ENCODE measurements around the gene ZNF143. TPM values are rescaled to one million over a fixed set of nuclear protein-coding genes. Genes with fewer than 3 reads are reported as not detected.

Gene ZNF143
- total and polyA plus RNA-seq, 2 of the 13 experiments (the other 11 are each of a cell fraction or from before 2014, with no cell fraction given) = 22.4 to 35.6 TPM

DNA sequence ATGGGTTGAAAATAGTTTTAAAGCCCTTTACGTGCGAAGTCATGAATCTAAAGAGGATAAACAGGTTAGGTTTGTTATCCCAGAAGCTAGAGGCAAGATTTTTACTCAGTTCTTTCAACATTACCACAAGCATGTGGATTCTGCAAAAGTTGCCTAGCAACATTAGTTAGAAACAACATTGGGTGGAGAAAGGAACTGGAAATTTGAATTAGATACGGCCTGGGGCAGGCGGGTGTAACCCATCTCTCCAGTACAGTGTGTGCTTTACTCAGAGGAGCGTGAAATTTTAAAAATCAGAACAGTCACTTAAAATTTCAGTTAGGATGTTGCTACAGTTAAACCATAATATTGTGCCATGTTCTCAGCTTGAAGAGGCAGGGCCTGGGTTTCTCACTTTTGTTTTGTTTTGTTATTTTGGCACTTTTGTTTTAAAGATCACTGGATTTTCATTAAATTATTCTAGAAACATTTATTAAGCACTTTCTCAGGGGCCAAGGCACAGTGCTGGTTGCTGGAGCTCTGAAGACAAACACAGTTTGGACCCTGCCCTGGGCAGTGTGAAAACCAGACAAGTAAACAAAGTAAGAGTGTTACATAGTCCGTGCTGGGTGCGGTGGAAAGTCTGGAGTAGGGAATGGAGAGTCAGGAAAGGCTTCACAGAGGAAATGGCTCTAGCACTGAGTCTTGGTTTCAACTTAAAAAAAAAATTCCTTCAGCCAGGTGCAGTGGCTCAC is 108.2 kb downstream of the ZNF143 start (continued):
- TF ChIP-seq, protein P1, sequence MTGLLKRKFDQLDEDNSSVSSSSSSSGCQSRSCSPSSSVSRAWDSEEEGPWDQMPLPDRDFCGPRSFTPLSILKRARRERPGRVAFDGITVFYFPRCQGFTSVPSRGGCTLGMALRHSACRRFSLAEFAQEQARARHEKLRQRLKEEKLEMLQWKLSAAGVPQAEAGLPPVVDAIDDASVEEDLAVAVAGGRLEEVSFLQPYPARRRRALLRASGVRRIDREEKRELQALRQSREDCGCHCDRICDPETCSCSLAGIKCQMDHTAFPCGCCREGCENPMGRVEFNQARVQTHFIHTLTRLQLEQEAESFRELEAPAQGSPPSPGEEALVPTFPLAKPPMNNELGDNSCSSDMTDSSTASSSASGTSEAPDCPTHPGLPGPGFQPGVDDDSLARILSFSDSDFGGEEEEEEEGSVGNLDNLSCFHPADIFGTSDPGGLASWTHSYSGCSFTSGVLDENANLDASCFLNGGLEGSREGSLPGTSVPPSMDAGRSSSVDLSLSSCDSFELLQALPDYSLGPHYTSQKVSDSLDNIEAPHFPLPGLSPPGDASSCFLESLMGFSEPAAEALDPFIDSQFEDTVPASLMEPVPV (CRISPR knock-in tag; IDR thresholded peaks at IDR 0.05) = no peak
- TF ChIP-seq HOXA7 (CRISPR knock-in tag; IDR thresholded peaks at IDR 0.05) (no peak), SUZ12 (IDR thresholded peaks at IDR 0.05; ENCODE audit: low read depth, low read length) (no peak), PITX1 (CRISPR knock-in tag; IDR thresholded peaks at IDR 0.05) (peak; percentile 73; the same call in 1 of the 2 replicates), KDM1A (CRISPR knock-in tag; IDR thresholded peaks at IDR 0.05) (no peak), IKZF4 (CRISPR knock-in tag; IDR thresholded peaks at IDR 0.05; ENCODE audit: borderline replicate concordance, low read depth, not compliant biosample characterization) (no peak), HINFP (CRISPR knock-in tag; IDR thresholded peaks at IDR 0.05; ENCODE audit: low read depth) (no peak), ZNF281 (CRISPR knock-in tag; IDR thresholded peaks at IDR 0.05; ENCODE audit: borderline replicate concordance) (0 out of 2 replicates have a peak, but pooled peaks have one; percentile 38), TP53 (CRISPR knock-in tag; conservative IDR thresholded peaks at IDR 0.05) (peak; percentile 62; the same call in 1 of the 2 replicates), SAFB2 (CRISPR knock-in tag; IDR thresholded peaks at IDR 0.05; ENCODE audit: borderline replicate concordance, low read depth) (no peak; the same call in 1 of the 2 replicates), RELA (CRISPR knock-in tag; IDR thresholded peaks at IDR 0.05) (no peak), HNRNPK (IDR thresholded peaks at IDR 0.05; ENCODE audit: low read depth, low read length, poor library complexity, severe bottlenecking) (peak; percentile 4), GATA4 (IDR thresholded peaks at IDR 0.05; ENCODE audit: borderline replicate concordance, low read depth) (no peak), HOXA3 (CRISPR knock-in tag; IDR thresholded peaks at IDR 0.05) (peak; percentile 90), HOXA9 (CRISPR knock-in tag; IDR thresholded peaks at IDR 0.05; ENCODE audit: borderline replicate concordance) (no peak), NR2F1 (CRISPR knock-in tag; IDR thresholded peaks at IDR 0.05) (no peak), FOXP1 (IDR thresholded peaks at IDR 0.05) (peak; percentile 86), FOXP1 (CRISPR knock-in tag; IDR thresholded peaks at IDR 0.05) (peak; percentile 94), RFX1 (IDR thresholded peaks at IDR 0.05) (peak; percentile 74), PAX8 (CRISPR knock-in tag; IDR thresholded peaks at IDR 0.05; ENCODE audit: borderline replicate concordance) (no peak; the same call in 1 of the 2 replicates)
- TF ChIP-seq, protein P2, sequence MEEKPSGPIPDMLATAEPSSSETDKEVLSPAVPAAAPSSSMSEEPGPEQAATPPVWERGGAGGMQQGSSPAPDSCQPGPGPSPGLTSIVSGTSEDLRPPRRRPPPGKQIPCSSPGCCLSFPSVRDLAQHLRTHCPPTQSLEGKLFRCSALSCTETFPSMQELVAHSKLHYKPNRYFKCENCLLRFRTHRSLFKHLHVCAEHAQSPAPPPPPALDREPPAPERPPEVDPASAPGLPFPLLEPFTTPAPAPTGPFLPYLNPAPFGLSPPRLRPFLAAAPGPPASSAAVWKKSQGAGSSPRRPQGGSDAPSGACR (CRISPR knock-in tag; IDR thresholded peaks at IDR 0.05) = peak; percentile 45; the same call in 1 of the 2 replicates
- TF ChIP-seq, protein P3, sequence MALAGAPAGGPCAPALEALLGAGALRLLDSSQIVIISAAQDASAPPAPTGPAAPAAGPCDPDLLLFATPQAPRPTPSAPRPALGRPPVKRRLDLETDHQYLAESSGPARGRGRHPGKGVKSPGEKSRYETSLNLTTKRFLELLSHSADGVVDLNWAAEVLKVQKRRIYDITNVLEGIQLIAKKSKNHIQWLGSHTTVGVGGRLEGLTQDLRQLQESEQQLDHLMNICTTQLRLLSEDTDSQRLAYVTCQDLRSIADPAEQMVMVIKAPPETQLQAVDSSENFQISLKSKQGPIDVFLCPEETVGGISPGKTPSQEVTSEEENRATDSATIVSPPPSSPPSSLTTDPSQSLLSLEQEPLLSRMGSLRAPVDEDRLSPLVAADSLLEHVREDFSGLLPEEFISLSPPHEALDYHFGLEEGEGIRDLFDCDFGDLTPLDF (CRISPR knock-in tag; IDR thresholded peaks at IDR 0.05) = peak; percentile 79; the same call in 1 of the 2 replicates
